SJCRH30 (cell line): Measurements from ENCODE around the gene TMPRSS9. TPM values are rescaled to one million over a fixed set of nuclear protein-coding genes. Genes with fewer than 3 reads are reported as not detected.

ENCODE experiments used
- DNase-seq, 2 experiments: peaks; one replicate each; pipeline ENCODE4 v3.0.0-alpha.2; 2015 to 2020
- H3K27ac ChIP-seq: fragments of 250-450 bp; sonication (Bioruptor Pico); 2 replicates; pipeline ENCODE4 v1.5.1; 2020; ENCODE audit warnings: mild to moderate bottlenecking, moderate library complexity
- H3K27me3 ChIP-seq: fragments of 250-450 bp; sonication (Bioruptor Pico); 2 replicates; pipeline ENCODE4 v1.5.1; 2020; ENCODE audit warnings: mild to moderate bottlenecking, moderate library complexity
- H3K36me3 ChIP-seq: fragments of 250-450 bp; sonication (Bioruptor Pico); 2 replicates; pipeline ENCODE4 v1.5.1; 2020; ENCODE audit warnings: mild to moderate bottlenecking, moderate library complexity
- H3K4me1 ChIP-seq: fragments of 250-450 bp; sonication (Bioruptor Pico); 2 replicates; pipeline ENCODE4 v1.5.1; 2020; ENCODE audit warnings: mild to moderate bottlenecking, moderate library complexity
- H3K4me3 ChIP-seq: fragments of 250-450 bp; sonication (Bioruptor Pico); 2 replicates; pipeline ENCODE4 v1.5.1; 2020; ENCODE audit warnings: mild to moderate bottlenecking, moderate library complexity
- H3K9me3 ChIP-seq: fragments of 250-450 bp; sonication (Bioruptor Pico); replicated peaks from 2 replicates; pipeline ENCODE4 v1.5.1; 2020; ENCODE audit warnings: mild to moderate bottlenecking, moderate library complexity
- total RNA-seq: library from RNA; depleted of rRNA; stranded (reverse); fragments of >200 nt; shearing (Covaris generic); gene quantifications from 2 replicates; pipeline ENCODE4 v1.2.3, GENCODE V29; 2014

TMPRSS9 gene
- total RNA-seq, 1 experiment from 2014 or later: 0.04 TPM

- no peak overlapping the region for H3K4me3 ChIP-seq
- H3K36me3 ChIP-seq: peaks cover 9% of the 10 kb centered on the region
- DNase-seq: no peak
- no peak overlapping the region for H3K27ac ChIP-seq
- peaks cover 1% of the 10 kb centered on the region; the same call in 1 of the 2 replicates for H3K4me1 ChIP-seq
- no peaks in the 10 kb centered on the region for H3K27me3 ChIP-seq
- no peaks in the 10 kb centered on the region for H3K9me3 ChIP-seq
Measured at GRCh38 chr19:2324220-2324948, 35.7 kb upstream of the TMPRSS9 start.

- no peak overlapping the region for H3K27ac ChIP-seq
- peaks cover 8% of the 10 kb centered on the region for H3K4me1 ChIP-seq
- no peak overlapping the region for H3K4me3 ChIP-seq
- DNase-seq: no peak
- no peaks in the 10 kb centered on the region for H3K27me3 ChIP-seq
- H3K9me3 ChIP-seq: no peaks in the 10 kb centered on the region
- H3K36me3 ChIP-seq: peaks cover 9% of the 10 kb centered on the region
Measured at GRCh38 chr19:2325281-2326046, 34.6 kb upstream of the TMPRSS9 start.

GRCh38 chr19:2326699-2327360, 33.2 kb upstream of the TMPRSS9 start:
- H3K27ac ChIP-seq: peak overlapping the region; percentile 51; the same call in 1 of the 2 replicates
- peaks cover 9% of the 10 kb centered on the region for H3K36me3 ChIP-seq
- H3K27me3 ChIP-seq: no peaks in the 10 kb centered on the region
- H3K9me3 ChIP-seq: no peaks in the 10 kb centered on the region
- no peak for DNase-seq
- no peak overlapping the region for H3K4me3 ChIP-seq
- peaks cover 22% of the 10 kb centered on the region for H3K4me1 ChIP-seq

GRCh38 chr19:2327773-2328400, 32.2 kb upstream of the TMPRSS9 start:
- Histone ChIP-seq H3K27me3 (no peaks in the 10 kb centered on the region), H3K9me3 (no peaks in the 10 kb centered on the region), H3K36me3 (peaks cover 7% of the 10 kb centered on the region), H3K4me3 (peak overlapping the region; percentile 90), H3K4me1 (peaks cover 30% of the 10 kb centered on the region), H3K27ac (peak overlapping the region; percentile 51)
- DNase-seq: peak; percentile 44 to 52

- Histone ChIP-seq H3K27me3 (no peaks in the 10 kb centered on the region), H3K36me3 (peaks cover 7% of the 10 kb centered on the region), H3K4me3 (peak within 1 kb of the TSS; percentile 90), H3K27ac (peak within 1 kb of the TSS; percentile 51), H3K4me1 (peaks cover 34% of the 10 kb centered on the region), H3K9me3 (no peaks in the 10 kb centered on the region)
- peak; percentile 86 to 91 for DNase-seq
Measured at GRCh38 chr19:2328401-2329148, 31.5 kb upstream of the TMPRSS9 start, which contains the start of the genes LSM7 and SPPL2B. TSS of gene LSM7 (minus strand) at chr19:2328586. CDS start at chr19:2328566, 20 bp downstream. TSS of gene SPPL2B (plus strand) at chr19:2328684. CDS start at chr19:2328710, 26 bp downstream.

GRCh38 chr19:2329149-2329478, 31.0 kb upstream of the TMPRSS9 start:
- Histone ChIP-seq H3K36me3 (peaks cover 7% of the 10 kb centered on the region), H3K27ac (peak overlapping the region; percentile 51; the same call in 1 of the 2 replicates), H3K27me3 (no peaks in the 10 kb centered on the region), H3K4me1 (peaks cover 34% of the 10 kb centered on the region), H3K9me3 (no peaks in the 10 kb centered on the region), H3K4me3 (peak overlapping the region; percentile 90)
- DNase-seq: no peak

GRCh38 chr19:2329501-2329916, 30.6 kb upstream of the TMPRSS9 start:
- H3K36me3 ChIP-seq: peaks cover 7% of the 10 kb centered on the region
- no peak overlapping the region for H3K27ac ChIP-seq
- no peaks in the 10 kb centered on the region for H3K27me3 ChIP-seq
- peaks cover 34% of the 10 kb centered on the region for H3K4me1 ChIP-seq
- H3K9me3 ChIP-seq: no peaks in the 10 kb centered on the region
- peak overlapping the region; percentile 90 for H3K4me3 ChIP-seq
- no peak for DNase-seq

GRCh38 chr19:2330255-2330631, 29.8 kb upstream of the TMPRSS9 start:
- peaks cover 34% of the 10 kb centered on the region for H3K4me1 ChIP-seq
- H3K27ac ChIP-seq: no peak overlapping the region

GRCh38 chr19:2330632-2331284, 29.3 kb upstream of the TMPRSS9 start:
- DNase-seq: peak; percentile 72 to 81
- H3K4me3 ChIP-seq: no peak overlapping the region
- no peaks in the 10 kb centered on the region for H3K27me3 ChIP-seq
- H3K9me3 ChIP-seq: no peaks in the 10 kb centered on the region
- no peak overlapping the region for H3K27ac ChIP-seq
- H3K4me1 ChIP-seq: peaks cover 34% of the 10 kb centered on the region
- H3K36me3 ChIP-seq: peaks cover 4% of the 10 kb centered on the region

More at GRCh38 chr19:2330255-2330631, 29.8 kb upstream of the TMPRSS9 start:
- no peak for DNase-seq
- no peaks in the 10 kb centered on the region for H3K27me3 ChIP-seq
- no peaks in the 10 kb centered on the region for H3K9me3 ChIP-seq
- no peak overlapping the region for H3K4me3 ChIP-seq
- peaks cover 4% of the 10 kb centered on the region for H3K36me3 ChIP-seq

GRCh38 chr19:2331601-2332246, 28.3 kb upstream of the TMPRSS9 start:
- H3K27ac ChIP-seq: no peak overlapping the region
- H3K27me3 ChIP-seq: no peaks in the 10 kb centered on the region
- no peaks in the 10 kb centered on the region for H3K9me3 ChIP-seq
- no peaks in the 10 kb centered on the region for H3K36me3 ChIP-seq
- no peak overlapping the region for H3K4me3 ChIP-seq
- no peak for DNase-seq
- peaks cover 34% of the 10 kb centered on the region for H3K4me1 ChIP-seq

GRCh38 chr19:2332341-2333026, 27.6 kb upstream of the TMPRSS9 start:
- Histone ChIP-seq H3K9me3 (no peaks in the 10 kb centered on the region), H3K27me3 (no peaks in the 10 kb centered on the region), H3K27ac (no peak overlapping the region), H3K4me1 (peaks cover 34% of the 10 kb centered on the region), H3K4me3 (no peak overlapping the region), H3K36me3 (no peaks in the 10 kb centered on the region)
- peak in 1 of 2 experiments; percentile 37 for DNase-seq

GRCh38 chr19:2333027-2333806, 26.8 kb upstream of the TMPRSS9 start:
- Histone ChIP-seq H3K4me3 (no peak overlapping the region), H3K4me1 (peaks cover 34% of the 10 kb centered on the region), H3K36me3 (no peaks in the 10 kb centered on the region), H3K9me3 (no peaks in the 10 kb centered on the region), H3K27me3 (no peaks in the 10 kb centered on the region), H3K27ac (no peak overlapping the region)
- DNase-seq: peak; percentile 52 to 58
